Activated T-cell treated with anti-CD3 and anti-CD28 coated beads, Interleukin-2, amount 50 U/mL, for 24 hours (primary cell): ENCODE measurements around the gene TTI1.
A peak's percentile ranks its signal among the peaks of the same experiment; 100 is the strongest.

Experiments
- DNase-seq: peaks from one replicate; pipeline ENCODE4 v3.0.0-alpha.2; 2020
- H3K27ac Mint-ChIP-seq: 2 replicates; pipeline ENCODE4 v1.8.0; 2020; ENCODE audit warnings: mild to moderate bottlenecking, mixed read lengths
- H3K27me3 Mint-ChIP-seq: 2 replicates; pipeline ENCODE4 v1.8.0; 2020; ENCODE audit warnings: mixed read lengths
- H3K36me3 Mint-ChIP-seq: 2 replicates; pipeline ENCODE4 v1.8.0; 2020; ENCODE audit warnings: low read depth, mixed read lengths
- H3K4me1 Mint-ChIP-seq: 2 replicates; pipeline ENCODE4 v1.8.0; 2020; ENCODE audit warnings: low read depth, mixed read lengths
- H3K4me3 Mint-ChIP-seq: 2 replicates; pipeline ENCODE4 v1.8.0; 2020; ENCODE audit warnings: mild to moderate bottlenecking, moderate library complexity, mixed read lengths
- H3K9me3 Mint-ChIP-seq: 2 replicates; pipeline ENCODE4 v1.8.0; 2020; ENCODE audit warnings: mixed read lengths

Gene TTI1

GRCh38 chr20:38036366-38036765, 3.1 kb upstream of the TTI1 start:
- DNase-seq: no peak
- Mint-ChIP-seq H3K27ac (no peak overlapping the region), H3K27me3 (no peaks in the 10 kb centered on the region), H3K36me3 (peaks cover 89% of the 10 kb centered on the region), H3K4me3 (peak overlapping the region; percentile 20), H3K4me1 (peaks cover 62% of the 10 kb centered on the region), H3K9me3 (no peaks in the 10 kb centered on the region)

DNA sequence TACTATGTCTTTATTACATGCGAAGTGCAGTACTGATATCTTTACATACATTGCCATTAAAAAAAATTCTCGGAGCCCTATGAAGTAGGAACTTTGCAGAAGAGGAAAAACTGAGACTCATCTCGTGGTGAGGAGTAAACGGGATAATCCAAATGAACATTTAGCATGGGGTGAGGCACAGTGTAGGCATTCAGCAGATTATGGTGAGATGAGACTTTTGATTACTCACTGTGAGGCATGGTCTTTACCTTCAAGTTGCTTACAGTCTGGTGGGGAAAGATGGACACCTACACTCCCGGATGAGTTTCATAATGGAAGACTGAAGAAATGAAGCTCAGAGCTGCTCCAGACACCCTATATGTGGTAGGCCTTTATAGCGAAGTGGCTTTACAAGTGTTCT, 1.7 kb upstream of the TTI1 start:
- peaks cover 86% of the 10 kb centered on the region for H3K36me3 Mint-ChIP-seq
- H3K27me3 Mint-ChIP-seq: no peaks in the 10 kb centered on the region
- peak overlapping the region; percentile 95 for H3K4me3 Mint-ChIP-seq
- no peaks in the 10 kb centered on the region for H3K9me3 Mint-ChIP-seq
- peak overlapping the region; percentile 100 for H3K27ac Mint-ChIP-seq
- no peak for DNase-seq
- H3K4me1 Mint-ChIP-seq: peaks cover 65% of the 10 kb centered on the region

- peak overlapping the region; percentile 95 for H3K4me3 Mint-ChIP-seq
- H3K4me1 Mint-ChIP-seq: peaks cover 73% of the 10 kb centered on the region
- H3K36me3 Mint-ChIP-seq: peaks cover 88% of the 10 kb centered on the region
- DNase-seq: no peak
- H3K27me3 Mint-ChIP-seq: no peaks in the 10 kb centered on the region
- no peaks in the 10 kb centered on the region for H3K9me3 Mint-ChIP-seq
- peak overlapping the region; percentile 100 for H3K27ac Mint-ChIP-seq
Observed at GRCh38 chr20:38034108-38034649, 923 bp upstream of the TTI1 start.

GRCh38 chr20:38032585-38033329, 499 bp downstream of the TTI1 start:
- H3K27me3 Mint-ChIP-seq: no peaks in the 10 kb centered on the region

GRCh38 chr20:38031957-38032356, 1.3 kb downstream of the TTI1 start:
- no peaks in the 10 kb centered on the region for H3K27me3 Mint-ChIP-seq
- H3K4me1 Mint-ChIP-seq: peaks cover 73% of the 10 kb centered on the region
- H3K27ac Mint-ChIP-seq: peak overlapping the region; percentile 100
- no peaks in the 10 kb centered on the region for H3K9me3 Mint-ChIP-seq
- DNase-seq: no peak
- peak overlapping the region; percentile 95 for H3K4me3 Mint-ChIP-seq
- peaks cover 82% of the 10 kb centered on the region for H3K36me3 Mint-ChIP-seq

More at GRCh38 chr20:38032585-38033329, 499 bp downstream of the TTI1 start:
- H3K4me1 Mint-ChIP-seq: peaks cover 79% of the 10 kb centered on the region
- H3K4me3 Mint-ChIP-seq: peak overlapping the region; percentile 95
- no peaks in the 10 kb centered on the region for H3K9me3 Mint-ChIP-seq
- DNase-seq: no peak
- peak overlapping the region; percentile 100 for H3K27ac Mint-ChIP-seq
- H3K36me3 Mint-ChIP-seq: peaks cover 87% of the 10 kb centered on the region

- no peaks in the 10 kb centered on the region for H3K9me3 Mint-ChIP-seq
- H3K4me3 Mint-ChIP-seq: no peak overlapping the region
- peaks cover 70% of the 10 kb centered on the region for H3K4me1 Mint-ChIP-seq
- peaks cover 83% of the 10 kb centered on the region for H3K36me3 Mint-ChIP-seq
- H3K27ac Mint-ChIP-seq: no peak overlapping the region
- no peak for DNase-seq
- no peaks in the 10 kb centered on the region for H3K27me3 Mint-ChIP-seq
Observed at GRCh38 chr20:38029453-38029852, 3.8 kb downstream of the TTI1 start.

DNA sequence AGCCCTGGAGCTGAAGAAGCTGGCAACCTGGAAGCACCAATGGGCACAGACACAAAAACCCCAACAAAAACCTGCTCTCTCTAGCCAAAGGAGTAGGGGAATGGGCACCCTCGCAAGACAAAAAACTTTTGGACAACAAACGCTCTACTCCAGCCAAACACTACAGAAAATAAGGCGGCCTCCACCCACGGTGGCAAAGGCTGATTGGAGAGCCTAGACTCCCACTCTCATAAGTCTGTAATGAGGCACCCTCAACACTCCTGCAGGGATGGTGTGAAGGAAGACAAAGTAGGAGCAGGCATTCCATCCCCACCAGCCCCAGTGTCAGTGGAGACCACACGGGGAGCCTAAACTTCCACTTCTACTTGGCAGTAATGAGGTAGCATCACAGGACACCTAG, 8.8 kb downstream of the TTI1 start:
- no peak overlapping the region for H3K4me3 Mint-ChIP-seq
- H3K36me3 Mint-ChIP-seq: peaks cover 67% of the 10 kb centered on the region
- H3K9me3 Mint-ChIP-seq: no peaks in the 10 kb centered on the region
- no peak for DNase-seq
- peaks cover 66% of the 10 kb centered on the region for H3K4me1 Mint-ChIP-seq
- no peak overlapping the region for H3K27ac Mint-ChIP-seq
- H3K27me3 Mint-ChIP-seq: no peaks in the 10 kb centered on the region

- peaks cover 71% of the 10 kb centered on the region for H3K36me3 Mint-ChIP-seq
- H3K27me3 Mint-ChIP-seq: no peaks in the 10 kb centered on the region
- H3K4me1 Mint-ChIP-seq: peaks cover 55% of the 10 kb centered on the region
- no peak for DNase-seq
- no peak overlapping the region for H3K4me3 Mint-ChIP-seq
- H3K27ac Mint-ChIP-seq: no peak overlapping the region
- peaks cover 5% of the 10 kb centered on the region for H3K9me3 Mint-ChIP-seq
Observed at GRCh38 chr20:38023181-38024001, 9.9 kb downstream of the TTI1 start.

DNA sequence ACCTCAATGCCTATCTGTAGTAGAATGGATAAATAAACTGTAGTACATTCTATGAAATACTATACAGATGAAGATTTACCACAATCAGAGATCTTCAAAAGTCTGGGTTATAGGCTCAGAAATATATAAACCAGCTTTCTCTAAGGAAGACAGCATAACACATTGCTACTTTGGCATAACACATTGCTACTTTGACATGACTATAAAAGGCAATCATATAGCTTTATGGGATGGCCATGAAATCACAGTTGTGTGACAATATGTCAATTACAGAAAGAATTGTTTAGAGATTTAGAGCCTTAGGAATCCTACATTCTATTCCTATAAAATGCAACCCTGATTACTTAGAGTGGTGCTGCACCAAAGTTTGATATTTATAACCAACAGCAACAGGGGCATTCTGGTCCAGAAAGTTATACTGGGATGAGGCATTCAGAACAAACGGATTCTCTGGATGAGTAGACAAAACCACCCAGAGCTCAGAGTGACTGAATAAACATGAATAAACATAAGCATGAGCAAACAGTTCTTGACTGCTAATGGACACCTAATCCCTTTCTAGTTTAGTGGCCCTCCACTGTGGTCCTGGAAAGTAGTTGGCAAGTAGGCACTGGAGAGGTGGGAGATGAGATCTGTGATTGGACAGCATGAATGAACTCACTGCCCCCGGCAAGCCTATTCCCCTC, 12.0 kb downstream of the TTI1 start:
- Mint-ChIP-seq H3K4me3 (no peak overlapping the region), H3K27me3 (no peaks in the 10 kb centered on the region), H3K27ac (no peak overlapping the region), H3K4me1 (peaks cover 39% of the 10 kb centered on the region), H3K9me3 (peaks cover 7% of the 10 kb centered on the region), H3K36me3 (peaks cover 77% of the 10 kb centered on the region)
- no peak for DNase-seq

- H3K4me3 Mint-ChIP-seq: no peak overlapping the region
- DNase-seq: no peak
- H3K9me3 Mint-ChIP-seq: peaks cover 7% of the 10 kb centered on the region
- no peak overlapping the region for H3K27ac Mint-ChIP-seq
- H3K36me3 Mint-ChIP-seq: peaks cover 82% of the 10 kb centered on the region
- peaks cover 22% of the 10 kb centered on the region for H3K4me1 Mint-ChIP-seq
- no peaks in the 10 kb centered on the region for H3K27me3 Mint-ChIP-seq
Observed at GRCh38 chr20:38018385-38018784, 14.9 kb downstream of the TTI1 start.

DNA sequence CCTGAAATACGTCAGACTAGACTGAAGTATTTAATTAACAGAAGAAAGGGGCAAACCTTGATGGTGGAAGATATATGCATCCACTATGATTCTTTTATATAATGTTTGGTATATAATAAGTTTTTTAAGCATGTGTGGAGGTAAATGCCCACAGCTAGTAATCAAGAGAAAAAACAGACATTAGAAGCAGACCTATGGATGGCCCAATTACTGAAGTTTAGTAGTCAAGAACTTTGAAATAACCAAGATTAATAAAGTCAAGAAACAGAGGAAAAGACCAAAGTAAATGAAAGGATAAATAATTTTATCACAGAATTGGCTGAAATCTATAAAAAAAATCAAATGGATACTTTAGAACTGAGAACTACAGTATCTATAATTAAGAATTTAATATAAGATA, 15.3 kb downstream of the TTI1 start:
- DNase-seq: no peak
- peaks cover 7% of the 10 kb centered on the region for H3K9me3 Mint-ChIP-seq
- peaks cover 21% of the 10 kb centered on the region for H3K4me1 Mint-ChIP-seq
- H3K27ac Mint-ChIP-seq: no peak overlapping the region
- H3K4me3 Mint-ChIP-seq: no peak overlapping the region
- peaks cover 85% of the 10 kb centered on the region for H3K36me3 Mint-ChIP-seq
- no peaks in the 10 kb centered on the region for H3K27me3 Mint-ChIP-seq

- H3K27ac Mint-ChIP-seq: no peak overlapping the region
- H3K27me3 Mint-ChIP-seq: no peaks in the 10 kb centered on the region
- no peak overlapping the region for H3K4me3 Mint-ChIP-seq
- no peak for DNase-seq
- H3K36me3 Mint-ChIP-seq: peaks cover 94% of the 10 kb centered on the region
- peaks cover 4% of the 10 kb centered on the region for H3K9me3 Mint-ChIP-seq
- H3K4me1 Mint-ChIP-seq: peaks cover 6% of the 10 kb centered on the region
Observed at GRCh38 chr20:38013887-38014286, 19.4 kb downstream of the TTI1 start.

DNA sequence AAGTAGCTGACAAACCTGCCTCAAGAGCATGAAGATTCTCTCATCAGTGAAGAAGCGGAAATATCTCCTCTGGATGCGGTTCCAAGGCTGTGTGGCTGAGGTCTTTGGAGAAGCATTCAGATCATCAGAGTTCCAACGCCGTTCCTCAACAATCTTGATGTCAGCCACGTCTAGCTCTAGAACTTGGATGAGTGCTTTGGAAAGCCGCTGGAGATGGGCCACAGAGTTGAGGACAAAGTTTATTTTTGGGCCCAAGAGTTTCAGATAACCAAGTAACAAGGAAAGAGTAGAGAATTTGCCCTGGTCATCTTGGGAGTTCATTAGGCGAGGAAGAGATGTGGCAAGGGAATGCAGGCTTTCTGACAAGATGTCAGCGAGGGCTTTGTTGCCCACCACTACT, 20.9 kb downstream of the TTI1 start:
- DNase-seq: no peak
- H3K9me3 Mint-ChIP-seq: no peaks in the 10 kb centered on the region
- no peak overlapping the region for H3K27ac Mint-ChIP-seq
- H3K36me3 Mint-ChIP-seq: peaks cover 94% of the 10 kb centered on the region
- no peak overlapping the region for H3K4me3 Mint-ChIP-seq
- H3K27me3 Mint-ChIP-seq: no peaks in the 10 kb centered on the region
- H3K4me1 Mint-ChIP-seq: peaks cover 13% of the 10 kb centered on the region

DNA sequence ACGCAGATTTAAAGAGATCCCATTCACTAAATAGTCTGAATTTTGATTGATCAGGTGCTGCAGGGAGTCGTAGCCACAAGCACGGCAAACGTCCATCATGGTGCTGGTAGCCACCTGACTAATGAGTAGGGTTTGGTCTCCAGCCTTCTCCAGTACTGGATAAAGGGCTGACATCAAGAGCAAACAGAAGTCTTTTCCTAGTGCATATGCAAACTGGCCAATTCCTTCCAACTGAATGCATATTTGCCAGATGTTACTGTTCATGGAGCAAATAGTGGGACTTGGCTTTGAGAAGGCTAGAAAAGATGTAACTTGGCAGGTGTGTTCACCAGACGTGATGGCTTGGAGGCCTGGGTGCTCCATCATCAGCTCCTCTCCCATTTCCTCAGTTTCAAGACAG, 21.6 kb downstream of the TTI1 start:
- Mint-ChIP-seq H3K27ac (no peak overlapping the region), H3K9me3 (no peaks in the 10 kb centered on the region), H3K4me1 (peaks cover 16% of the 10 kb centered on the region), H3K36me3 (peaks cover 94% of the 10 kb centered on the region), H3K27me3 (no peaks in the 10 kb centered on the region), H3K4me3 (no peak overlapping the region)
- DNase-seq: no peak
